COLO668 (cell line): ENCODE results near the gene ANO10.
"Not testable (repeated sequence)": the region's sequence is repeated elsewhere in the genome, so short reads cannot be mapped to it uniquely, and the experiment has no call there.

ENCODE experiments used
- DNase-seq: peaks from one replicate; lab custom pipeline; 2025; ENCODE audit not compliant: unreplicated experiment; lab: John Stamatoyannopoulos, UW

The ANO10 gene

DNA sequence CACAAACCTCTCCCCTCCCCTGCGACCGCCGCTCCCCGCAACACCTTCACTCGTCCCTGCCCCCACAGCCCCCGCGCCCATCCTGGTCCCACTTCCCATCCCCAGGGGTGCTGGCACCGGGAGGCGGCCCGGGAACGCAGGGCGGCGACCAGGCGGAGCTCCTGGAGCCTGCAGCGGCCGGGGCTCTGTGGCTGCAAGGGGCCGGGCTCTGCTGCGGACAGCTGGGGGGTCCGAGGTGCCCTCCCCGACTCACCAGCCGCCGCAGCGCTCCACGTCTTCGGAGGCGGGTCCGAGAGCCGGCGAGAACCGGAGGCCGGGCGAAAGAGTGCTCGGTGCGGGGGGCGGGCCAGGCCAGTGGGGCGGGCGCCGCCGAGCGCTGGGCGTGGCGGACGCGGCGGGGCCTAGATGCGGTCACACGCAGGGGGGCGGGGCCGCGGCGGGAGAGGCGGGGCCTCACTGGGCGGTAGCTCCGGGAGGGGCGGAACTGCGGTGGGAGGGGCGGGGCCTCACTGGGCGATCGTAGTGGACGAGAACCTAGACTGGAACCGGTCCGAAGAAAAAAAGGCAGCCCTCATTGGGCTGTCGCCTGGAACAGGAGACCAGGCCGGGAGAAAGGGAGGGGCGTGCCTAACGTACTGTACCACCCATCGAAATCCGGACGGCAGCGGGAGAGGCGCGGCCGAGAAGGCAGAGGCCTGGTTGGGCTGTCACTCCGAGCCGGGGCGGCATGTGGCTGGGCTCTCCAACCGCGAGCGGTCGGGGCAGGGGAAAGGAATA, at the start of gene ANO10:
Gene ANO10 (minus strand): TSS at position 356 of the 777 bp plus-strand sequence. CDS start 16,159 bp downstream, outside the sequence.
- DNase-seq, result peak; percentile 97

DNA sequence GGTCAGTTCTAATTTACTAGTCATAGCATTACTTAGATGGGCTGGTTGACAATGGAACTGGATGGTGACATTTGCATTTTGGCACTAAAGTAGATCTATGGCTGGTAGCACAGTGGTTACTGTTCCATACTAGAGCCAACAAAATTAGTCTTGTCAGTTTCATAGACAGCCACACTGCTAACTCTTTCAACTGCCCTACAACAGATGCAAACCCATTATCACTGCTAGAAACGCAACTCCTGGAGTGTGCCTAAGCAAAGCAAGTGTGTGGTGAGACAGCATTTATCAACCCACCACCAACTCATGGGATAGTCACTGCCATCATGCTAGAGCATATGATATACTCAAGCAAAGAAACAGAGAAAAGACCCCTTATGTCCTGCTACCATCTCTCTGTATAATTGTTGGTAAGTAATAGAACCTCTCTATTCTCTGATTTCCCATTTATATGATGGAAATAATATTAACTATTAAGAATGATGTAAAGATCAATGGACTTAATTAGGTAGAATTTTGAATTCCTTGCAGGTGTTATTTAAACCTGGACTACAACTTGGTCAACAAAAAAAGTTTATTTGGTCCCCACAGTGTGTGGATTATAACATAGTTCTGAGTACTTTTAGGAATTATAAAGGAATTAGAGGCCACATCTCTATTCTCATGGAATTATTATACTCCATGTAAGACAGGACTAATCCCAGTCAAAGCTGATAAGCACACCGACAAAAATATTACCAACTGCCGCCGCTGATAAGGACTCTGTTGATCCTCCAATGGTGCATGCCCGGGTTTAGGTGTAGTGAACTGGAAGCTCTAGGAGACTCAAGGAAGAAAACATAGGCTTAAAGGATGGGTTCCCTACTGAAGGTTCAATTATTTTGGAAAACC, 49.1 kb upstream of the ANO10 start:
- no peak for DNase-seq

DNA sequence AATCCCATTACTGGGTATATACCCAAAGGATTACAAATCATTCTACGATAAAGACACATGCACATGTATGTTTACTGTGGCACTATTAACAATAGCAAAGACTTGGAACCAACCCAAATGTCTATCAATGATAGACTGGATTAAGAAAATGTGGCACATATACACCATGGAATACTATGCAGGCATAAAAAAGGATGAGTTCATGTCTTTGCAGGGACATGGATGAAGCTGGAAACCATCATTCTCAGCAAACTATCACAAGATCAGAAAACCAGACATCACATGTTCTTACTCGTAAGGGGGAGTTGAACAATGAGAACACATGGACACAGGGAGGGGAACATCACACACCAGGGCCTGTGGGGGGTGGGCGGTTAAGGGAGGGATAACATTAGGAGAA, 43.2 kb upstream of the ANO10 start:
- not testable (repeated sequence) for DNase-seq

DNA sequence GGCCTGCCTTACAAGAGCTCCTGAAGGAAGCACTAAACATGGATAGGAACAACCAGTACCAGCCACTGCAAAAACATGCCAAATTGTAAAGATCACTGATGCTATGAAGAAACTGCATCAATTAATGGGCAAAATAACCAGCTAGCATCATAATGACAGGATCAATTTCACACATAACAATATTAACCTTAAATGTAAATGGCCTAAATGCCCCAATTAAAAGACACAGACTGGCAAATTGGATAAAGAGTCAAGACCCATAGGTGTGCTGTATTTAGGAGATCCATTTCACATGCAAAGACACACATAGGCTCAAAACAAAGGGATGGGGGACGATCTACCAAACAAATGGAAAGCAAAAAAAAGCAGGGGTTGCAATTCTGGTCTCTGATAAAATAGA, 39.6 kb upstream of the ANO10 start:
- DNase-seq, result not testable (repeated sequence)

GRCh38 chr3:43659250-43659880, 37.6 kb upstream of the ANO10 start:
- DNase-seq, result peak; percentile 21

DNA sequence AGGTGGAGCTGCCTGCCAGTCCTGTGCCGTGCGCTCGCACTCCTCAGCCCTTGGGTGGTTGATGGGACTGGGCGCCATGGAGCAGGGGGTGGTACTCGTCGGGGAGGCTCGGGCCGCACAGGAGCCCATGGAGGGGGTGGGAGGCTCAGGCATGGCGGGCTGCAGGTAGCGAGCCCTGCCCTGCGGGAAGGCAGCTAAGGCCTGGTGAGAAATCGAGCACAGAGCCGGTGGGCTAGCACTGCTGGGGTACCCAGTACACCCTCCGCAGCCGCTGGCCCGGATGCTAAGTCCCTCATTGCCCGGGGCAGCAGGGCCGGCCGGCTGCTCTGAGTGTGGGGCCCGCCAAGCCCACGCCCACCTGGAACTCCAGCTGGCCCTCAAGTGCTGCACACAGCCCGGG, 34.6 kb upstream of the ANO10 start:
- DNase-seq, result not testable (repeated sequence)

- DNase-seq, result no peak
Observed at GRCh38 chr3:43650345-43650744, 28.5 kb upstream of the ANO10 start.

DNA sequence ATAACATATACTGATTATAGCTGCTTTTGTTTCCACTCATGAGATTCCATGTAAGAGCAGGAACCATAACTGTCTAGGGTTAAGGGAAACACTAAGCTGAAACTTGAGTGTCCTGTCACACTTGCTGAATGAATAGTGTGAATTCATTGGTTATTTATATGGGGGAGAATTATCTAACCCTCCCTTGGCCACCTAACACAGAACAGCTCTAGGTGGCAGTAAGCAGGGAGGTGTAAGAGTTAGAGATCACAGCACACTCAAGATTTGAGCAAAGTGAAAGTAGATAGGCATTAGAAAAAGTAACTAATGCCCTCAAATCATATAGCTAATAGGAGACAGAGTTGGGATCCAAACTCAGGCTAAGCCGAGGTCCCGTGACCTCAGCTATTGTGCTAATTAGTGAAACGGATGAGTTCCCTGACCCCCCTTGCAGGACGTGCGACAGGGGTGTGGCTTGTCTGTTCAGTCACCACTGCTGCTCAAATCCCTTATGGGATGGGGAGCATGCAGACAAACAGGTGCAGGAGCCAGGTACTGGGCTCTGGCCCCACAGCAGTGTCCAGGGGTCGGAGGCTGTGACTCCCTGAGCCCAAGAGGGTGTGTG, 27.7 kb upstream of the ANO10 start:
- no peak for DNase-seq

GRCh38 chr3:43648957-43649356, 27.1 kb upstream of the ANO10 start:
- no peak for DNase-seq

DNA sequence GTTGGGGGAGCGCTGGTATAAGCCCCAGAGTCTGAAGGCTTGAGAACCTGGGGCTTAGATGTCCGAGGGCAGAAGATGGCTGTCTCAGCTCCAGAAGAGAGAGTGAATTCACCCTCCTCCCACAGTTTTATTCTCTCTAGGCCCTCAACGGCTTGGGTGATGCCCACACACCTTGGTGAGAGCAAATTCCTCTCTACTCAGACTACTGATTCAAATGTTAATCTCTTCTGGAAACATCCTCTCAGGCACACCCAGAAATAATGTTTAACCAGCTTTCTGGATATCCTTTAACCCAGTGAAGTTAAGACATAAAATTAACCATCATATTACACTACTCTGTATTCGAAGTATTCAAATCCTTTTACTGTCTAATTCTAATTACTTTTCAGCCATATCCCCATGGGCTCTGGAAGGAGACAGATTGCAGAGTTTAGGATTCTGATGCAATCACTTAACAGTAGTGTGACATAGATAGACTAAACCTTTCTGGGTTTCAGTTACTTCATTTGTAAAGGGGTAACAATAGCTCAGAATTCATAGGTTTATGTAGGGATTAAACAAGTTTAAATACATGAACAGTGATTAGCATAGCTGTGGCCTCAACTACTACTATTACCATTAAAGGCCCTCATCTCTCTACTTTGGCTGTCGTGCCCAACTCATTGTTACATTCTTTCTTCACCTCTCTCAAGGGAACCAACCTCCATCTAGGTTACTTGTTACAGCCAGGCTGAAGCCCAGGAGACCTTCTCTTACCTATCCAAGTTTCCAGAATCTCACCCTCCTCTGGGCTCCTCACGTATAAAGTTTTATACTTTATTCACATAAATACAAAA, 25.7 kb upstream of the ANO10 start:
- DNase-seq, result no peak

GRCh38 chr3:43644443-43644842, 22.6 kb upstream of the ANO10 start:
- DNase-seq, result no peak

DNA sequence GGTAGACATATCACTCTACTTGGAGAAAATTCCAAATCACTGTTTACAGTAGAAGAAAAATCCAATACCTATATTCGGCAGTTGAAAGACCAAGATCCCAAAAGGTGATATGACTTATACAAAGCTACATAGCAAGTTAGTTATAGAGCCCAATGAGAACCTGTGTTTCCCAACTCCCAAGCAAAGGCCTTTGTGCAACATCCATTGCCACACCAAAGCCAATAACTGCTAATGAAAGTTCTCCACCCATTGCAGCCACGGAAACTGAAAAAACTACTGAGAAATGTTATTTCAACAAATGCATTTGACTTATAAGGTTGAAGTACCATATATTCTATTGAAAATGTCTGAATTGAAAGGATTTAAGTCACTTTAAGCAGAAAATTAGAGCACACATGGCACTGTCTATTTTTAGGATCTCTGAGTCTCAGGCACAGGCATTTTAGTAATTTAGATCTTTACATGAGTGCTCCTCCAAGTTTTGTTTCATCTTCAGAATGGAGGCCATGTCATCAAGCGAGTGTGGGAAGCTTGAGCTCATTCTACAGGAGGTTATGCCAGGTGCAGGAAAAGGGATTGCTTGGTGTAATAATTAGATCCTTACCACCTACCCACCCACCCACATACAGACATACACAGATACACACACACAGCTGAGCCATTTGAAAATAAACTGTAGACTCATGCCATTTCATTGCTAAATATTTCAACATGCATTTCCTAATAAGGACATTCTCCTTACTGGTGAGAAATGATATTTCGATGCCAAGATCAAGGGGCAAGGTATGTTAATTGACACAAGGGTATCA, 19.7 kb upstream of the ANO10 start:
- DNase-seq, result no peak

- DNase-seq, result no peak
Observed at GRCh38 chr3:43640681-43641080, 18.9 kb upstream of the ANO10 start.

DNA sequence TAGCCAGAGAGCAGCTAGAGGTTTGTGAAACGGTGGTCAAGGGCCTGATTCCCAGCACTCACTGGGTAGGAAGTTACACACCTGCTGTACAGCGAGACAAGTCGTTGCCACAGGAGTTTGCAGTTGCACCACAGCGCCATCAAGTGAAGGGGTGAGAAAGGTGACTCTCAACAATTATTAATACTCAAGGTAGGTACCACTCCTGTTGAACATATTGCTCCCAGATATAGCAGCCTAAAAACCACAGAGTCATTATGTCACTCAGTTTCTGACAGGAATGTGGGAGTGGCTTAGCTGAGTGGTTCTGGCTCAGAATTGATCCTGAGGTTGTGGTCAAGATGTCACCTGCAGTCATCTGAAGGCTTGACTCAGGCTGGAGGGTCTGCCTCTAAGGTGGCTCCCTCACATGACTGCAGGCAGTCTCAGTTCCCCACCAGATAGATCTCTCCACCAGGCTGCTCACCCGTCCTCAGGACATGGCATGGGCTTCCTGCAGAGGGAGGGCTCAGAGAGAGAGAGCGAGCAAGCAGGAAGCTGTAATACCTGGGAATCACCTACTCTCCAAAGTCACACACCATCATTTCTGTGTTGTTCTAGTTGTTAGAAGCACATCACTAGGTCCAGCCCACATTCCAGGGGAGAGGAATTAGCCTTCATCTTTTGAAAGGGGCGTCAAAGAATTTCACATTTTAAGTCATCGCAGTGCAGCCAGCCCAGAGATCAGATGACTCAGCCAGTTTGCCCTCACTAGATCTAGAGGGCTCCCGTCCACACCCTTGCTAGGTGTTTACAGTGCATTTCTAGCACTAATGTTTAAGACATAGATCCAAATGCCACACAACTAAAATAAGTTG, 17.0 kb upstream of the ANO10 start:
- peak; percentile 1 for DNase-seq

DNA sequence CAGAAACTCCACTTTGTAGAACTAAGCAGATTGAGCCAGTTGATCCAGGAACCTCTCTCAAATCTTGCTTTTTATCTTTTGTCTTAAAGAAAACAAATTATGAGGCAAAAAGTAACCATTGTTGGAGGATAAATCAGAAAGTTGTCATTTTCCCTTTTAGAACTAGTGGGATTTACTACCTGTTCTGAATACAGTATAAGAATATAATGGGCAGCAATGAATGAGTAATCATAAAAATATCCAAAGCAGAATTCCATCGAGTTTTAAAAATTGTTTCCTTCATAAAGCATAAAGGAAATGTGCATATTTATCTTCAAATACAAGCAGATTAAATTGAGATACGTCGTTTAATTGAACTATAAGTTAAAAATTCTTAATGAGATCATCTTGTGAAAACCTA, 15.9 kb upstream of the ANO10 start:
- DNase-seq, result no peak

GRCh38 chr3:43632986-43633385, 11.2 kb upstream of the ANO10 start:
- DNase-seq, result no peak

- DNase-seq, result no peak
Observed at GRCh38 chr3:43632269-43632733, 10.5 kb upstream of the ANO10 start.

DNA sequence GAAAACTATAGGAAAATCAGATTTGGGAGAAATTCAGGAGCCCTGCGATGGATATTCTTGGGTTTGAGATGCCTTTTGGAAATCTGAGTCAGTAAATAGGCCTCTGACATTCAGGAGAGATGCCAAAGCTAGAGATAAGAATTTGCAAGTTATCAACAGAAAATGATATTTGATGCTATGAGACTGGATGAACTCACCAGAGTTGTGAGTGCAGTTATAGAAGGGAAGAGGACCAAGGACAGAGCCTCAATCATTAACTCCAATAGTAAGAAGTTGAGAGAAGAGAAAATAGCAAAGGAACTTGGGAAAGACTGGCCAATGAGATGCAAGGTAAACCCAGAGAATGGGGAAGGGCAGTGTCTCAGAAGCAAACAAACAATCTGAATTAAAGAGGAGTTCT, 7.9 kb upstream of the ANO10 start:
- no peak for DNase-seq
